IMR-90 (cell line): ENCODE data around the gene PRIMA1. TPM values are rescaled to one million over a fixed set of nuclear protein-coding genes. Genes with fewer than 3 reads are reported as not detected.

Experiments used
- ATAC-seq: fragments of 200-7000 bp; cut with Tn5 transposase; 2 replicates; pipeline ENCODE4 v1.9.1; 2020; ENCODE audit warnings: low read depth, mild to moderate bottlenecking, moderate library complexity
- BruUV-seq: library from RNA; stranded (reverse); fragments of 400-500 nt; replicated peaks from 2 replicates; lab custom pipeline; 2021; lab: Mats Ljungman, UMichigan
- CTCF ChIA-PET: fragments of 300-600 bp; formaldehyde crosslinking; extraction: SDS; loops from one replicate; lab custom pipeline; 2021; ENCODE audit warnings: antibody characterized with exemption; lab: Yijun Ruan, JAX
- POLR2A ChIA-PET: fragments of 300-600 bp; sonication (Branson Sonifier 250); formaldehyde crosslinking; loops from one replicate; lab custom pipeline; 2022; ENCODE audit warnings: antibody characterized with exemption; ENCODE audit not compliant: unreplicated experiment; lab: Charles Lee
- DNase-seq: peaks from one replicate; pipeline ENCODE4 v3.0.0; 2013
- H2AFZ ChIP-seq: replicated peaks from 2 replicates; pipeline ENCODE3; 2013; ENCODE audit warnings: low read length, mild to moderate bottlenecking; ENCODE audit not compliant: poor library complexity
- H2AK5ac ChIP-seq: 2 replicates; pipeline ENCODE4 v1.6.1; 2013; ENCODE audit warnings: low read depth, low read length, inconsistent platforms
- H2AK9ac ChIP-seq: replicated peaks from 2 replicates; pipeline ENCODE3; 2013; ENCODE audit warnings: mild to moderate bottlenecking, low read depth, low read length, moderate library complexity; ENCODE audit not compliant: poor library complexity
- H2BK120ac ChIP-seq: 2 replicates; pipeline ENCODE4 v1.6.1; 2013; ENCODE audit warnings: low read depth, low read length, inconsistent platforms
- H2BK15ac ChIP-seq: 3 replicates; pipeline ENCODE4 v1.6.1; 2013; ENCODE audit warnings: low read depth, low read length, inconsistent platforms
- H2BK20ac ChIP-seq: 2 replicates; pipeline ENCODE4 v1.6.1; 2013; ENCODE audit warnings: low read depth, mild to moderate bottlenecking, inconsistent platforms, low read length, moderate library complexity
- H2BK5ac ChIP-seq: 2 replicates; pipeline ENCODE4 v1.6.1; 2013; ENCODE audit warnings: mild to moderate bottlenecking, low read depth, low read length, inconsistent platforms; ENCODE audit not compliant: poor library complexity, severe bottlenecking
- H3K14ac ChIP-seq: replicated peaks from 2 replicates; pipeline ENCODE4 v1.6.1; 2013; ENCODE audit warnings: low read depth, low read length, inconsistent platforms
- H3K18ac ChIP-seq: 2 replicates; pipeline ENCODE4 v1.6.1; 2013; ENCODE audit warnings: low read depth, low read length, control low read depth
- H3K23ac ChIP-seq: 2 replicates; pipeline ENCODE4 v1.6.1; 2013; ENCODE audit warnings: low read depth, low read length, inconsistent platforms
- H3K27ac ChIP-seq: 2 replicates; pipeline ENCODE4 v1.5.1; 2013; ENCODE audit warnings: mild to moderate bottlenecking, control low read depth, low read length; ENCODE audit not compliant: insufficient read depth
- H3K27me3 ChIP-seq: 2 replicates; pipeline ENCODE4 v1.6.1; 2013; ENCODE audit warnings: low read length; ENCODE audit not compliant: control insufficient read depth, insufficient read depth
- H3K36me3 ChIP-seq: 2 replicates; pipeline ENCODE4 v1.6.1; 2013; ENCODE audit warnings: low read length, mixed read lengths; ENCODE audit not compliant: control insufficient read depth, insufficient read depth
- H3K4ac ChIP-seq: 2 replicates; pipeline ENCODE4 v1.6.1; 2013; ENCODE audit warnings: low read depth, low read length, inconsistent platforms
- H3K4me1 ChIP-seq: 2 replicates; pipeline ENCODE4 v1.6.1; 2013; ENCODE audit warnings: low read length, mixed read lengths; ENCODE audit not compliant: control insufficient read depth, insufficient read depth
- H3K4me2 ChIP-seq: 2 replicates; pipeline ENCODE4 v1.6.1; 2013; ENCODE audit warnings: low read depth, mild to moderate bottlenecking, control low read depth, low read length, moderate library complexity
- H3K4me3 ChIP-seq: 2 replicates; pipeline ENCODE4 v1.5.1; 2013; ENCODE audit warnings: low read depth, mild to moderate bottlenecking, control low read depth, low read length, moderate library complexity; ENCODE audit not compliant: insufficient read depth
- H3K56ac ChIP-seq: 2 replicates; pipeline ENCODE4 v1.6.1; 2013; ENCODE audit warnings: low read length, inconsistent platforms; ENCODE audit not compliant: insufficient read depth; ENCODE audit errors: extremely low read depth
- H3K79me1 ChIP-seq, 2 experiments: 2 replicates each; pipeline ENCODE4 v1.6.1; 2013; ENCODE audit warnings: low read length in 2 of 2, inconsistent platforms in 1 of 2, low read depth in 1 of 2
- H3K9ac ChIP-seq: 2 replicates; pipeline ENCODE4 v1.6.1; 2013; ENCODE audit warnings: low read depth, low read length, control low read depth
- H3K9me1 ChIP-seq: 2 replicates; pipeline ENCODE4 v1.6.1; 2013; ENCODE audit warnings: low read length, inconsistent platforms; ENCODE audit not compliant: insufficient read depth
- H3K9me3 ChIP-seq: 2 replicates; pipeline ENCODE4 v1.6.1; 2013; ENCODE audit warnings: low read length; ENCODE audit not compliant: control insufficient read depth, insufficient read depth
- H4K20me1 ChIP-seq: 2 replicates; pipeline ENCODE4 v1.6.1; 2013; ENCODE audit warnings: low read length, inconsistent platforms; ENCODE audit not compliant: insufficient read depth
- H4K5ac ChIP-seq: 2 replicates; pipeline ENCODE4 v1.6.1; 2013; ENCODE audit warnings: mild to moderate bottlenecking, low read depth, low read length, control low read depth
- H4K8ac ChIP-seq, 2 experiments: 2 replicates each; pipeline ENCODE4 v1.6.1; 2013; ENCODE audit warnings: low read depth in 2 of 2, low read length in 2 of 2, control low read depth in 1 of 2, inconsistent platforms in 1 of 2
- H4K91ac ChIP-seq: 2 replicates; pipeline ENCODE4 v1.6.1; 2013; ENCODE audit warnings: low read depth, low read length, inconsistent platforms; ENCODE audit not compliant: insufficient read depth
- MAFK ChIP-seq: IDR thresholded peaks from 2 replicates; pipeline ENCODE4 v1.6.1; 2012; ENCODE audit warnings: low read depth, low read length, improper control_type of control experiment
- WGBS, 2 experiments: methylation state at CpG; one replicate each; pipeline versions ENCODE4 v1.1.5 to v1.1.7; 2013; ENCODE audit warnings: missing lambda C conversion rate in 2 of 2; ENCODE audit not compliant: insufficient read length in 1 of 2; ENCODE audit errors: extremely low coverage in 2 of 2; 5-methylcytosine and 5-hydroxymethylcytosine counted together
- dilution Hi-C: fragments of 300-500 bp; cut with HindIII; formaldehyde crosslinking; loops from one replicate; pipeline ENCODE4 v1.14.3; 2018; ENCODE audit warnings: low sequenced_read_pairs; ENCODE audit not compliant: unreplicated experiment
- in situ Hi-C: fragments of 300-500 bp; cut with MboI; formaldehyde crosslinking; loops from 3 replicates; pipeline ENCODE4 v1.14.3; 2019; ENCODE audit warnings: low sequenced_read_pairs, inconsistent platforms, mixed read lengths
- intact Hi-C: fragments of 100-400 bp; cut with micrococcal nuclease; formaldehyde crosslinking; loops from 2 replicates; pipeline ENCODE4 v1.10.0; 2022
- polyA plus RNA-seq, 3 experiments: library from polyadenylated mRNA; depleted of rRNA; stranded (reverse); fragments of >200 nt; gene quantifications; 2 replicates each; pipeline ENCODE4 v1.2.3, GENCODE V29; 2012; ENCODE audit warnings: low replicate concordance in 1 of 3
- total RNA-seq: library from RNA; depleted of rRNA; stranded (reverse); fragments of >200 nt; gene quantifications from 2 replicates; pipeline ENCODE4 v1.2.3, GENCODE V29; 2012
- TF ChIP-seq, protein P1 (sequence below): fragments of 150-350 bp; IDR thresholded peaks from 2 replicates; pipeline ENCODE4 v1.6.1; 2017; ENCODE audit warnings: mild to moderate bottlenecking, antibody characterized with exemption, low read length, low read depth

Gene PRIMA1
- total and polyA plus RNA-seq, 2 of the 4 experiments (the other 2 are of a cell fraction) = not detected

DNA sequence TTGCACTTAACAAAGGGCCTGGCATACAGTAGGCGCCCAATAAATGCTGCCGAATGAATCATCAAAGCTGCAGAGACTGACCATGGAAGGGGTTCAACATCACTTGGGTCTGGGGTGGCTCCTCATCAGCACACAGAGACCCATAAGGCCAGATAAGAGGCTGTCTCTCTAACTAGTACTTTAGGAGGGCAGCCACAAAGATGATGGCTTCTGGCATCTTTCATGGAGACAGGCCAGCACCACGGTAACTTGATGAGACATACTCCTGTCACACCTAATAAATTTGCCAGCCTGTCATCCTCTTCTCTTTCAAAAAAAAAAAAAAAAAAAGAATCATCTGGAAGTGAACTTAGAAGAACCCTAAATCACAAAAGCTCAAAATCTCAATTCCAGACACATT, 3.4 kb downstream of the PRIMA1 start:
- peaks cover 2% of the 10 kb centered on the region for H3K9me3 ChIP-seq
- H2AFZ ChIP-seq = no peak overlapping the region
- H3K4me3 ChIP-seq = no peak overlapping the region
- no CpG with 5 or more reads among the region's 3 CpGs for WGBS, 2 experiments
- H2AK9ac ChIP-seq = no peak overlapping the region
- H2BK5ac ChIP-seq = no peak overlapping the region
- dilution Hi-C loops = no loop called here
- H3K4me2 ChIP-seq = no peak overlapping the region
- no peaks in the 10 kb centered on the region for H3K79me1 ChIP-seq
- no peak overlapping the region for H2BK20ac ChIP-seq
- H3K14ac ChIP-seq = no peak overlapping the region
- BruUV-seq = no TSS peak
- H3K27me3 ChIP-seq = peaks cover 8% of the 10 kb centered on the region
- H3K36me3 ChIP-seq = no peaks in the 10 kb centered on the region
- ChIA-PET CTCF (no interaction called here), POLR2A (no interaction called here)
- no peak overlapping the region for H3K23ac ChIP-seq
- no peaks in the 10 kb centered on the region for H3K9me1 ChIP-seq
- intact Hi-C loops = no loop called here
- no peak overlapping the region for H3K4ac ChIP-seq
- H4K20me1 ChIP-seq = no peaks in the 10 kb centered on the region
- H4K5ac ChIP-seq = no peak overlapping the region
- no peak overlapping the region for H3K18ac ChIP-seq
- in situ Hi-C loops = no loop called here
- H4K91ac ChIP-seq = no peak overlapping the region
- H3K56ac ChIP-seq = no peak overlapping the region
- H2BK120ac ChIP-seq = no peak overlapping the region
- no peak for ATAC-seq
- no peak overlapping the region for H4K8ac ChIP-seq
- H2BK15ac ChIP-seq = no peak overlapping the region
- H3K4me1 ChIP-seq = no peaks in the 10 kb centered on the region
- no peak for DNase-seq
- H3K9ac ChIP-seq = no peak overlapping the region
- H2AK5ac ChIP-seq = no peak overlapping the region
- no peak for TF ChIP-seq MAFK
- TF ChIP-seq, protein P1, sequence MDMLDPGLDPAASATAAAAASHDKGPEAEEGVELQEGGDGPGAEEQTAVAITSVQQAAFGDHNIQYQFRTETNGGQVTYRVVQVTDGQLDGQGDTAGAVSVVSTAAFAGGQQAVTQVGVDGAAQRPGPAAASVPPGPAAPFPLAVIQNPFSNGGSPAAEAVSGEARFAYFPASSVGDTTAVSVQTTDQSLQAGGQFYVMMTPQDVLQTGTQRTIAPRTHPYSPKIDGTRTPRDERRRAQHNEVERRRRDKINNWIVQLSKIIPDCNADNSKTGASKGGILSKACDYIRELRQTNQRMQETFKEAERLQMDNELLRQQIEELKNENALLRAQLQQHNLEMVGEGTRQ = no peak
- no peak overlapping the region for H3K27ac ChIP-seq
